Neural progenitor cell (in vitro differentiated cells): ENCODE results near the gene CPNE2. TPM values are rescaled to one million over a fixed set of nuclear protein-coding genes. Genes with fewer than 3 reads are reported as not detected.

Experiments used
- DNase-seq: peaks from one replicate; pipeline ENCODE4 v3.0.0-alpha.2; 2016; ENCODE audit warnings: low spot score
- H2AFZ ChIP-seq: fragments of 200-600 bp; sonication (generic); replicated peaks from 2 replicates; pipeline ENCODE4 v1.6.1; 2016; ENCODE audit warnings: antibody characterized with exemption
- H3F3A ChIP-seq: fragments of 200-600 bp; sonication (generic); 2 replicates; pipeline ENCODE4 v1.6.1; 2016; ENCODE audit warnings: antibody characterized with exemption, low read depth
- H3K27ac ChIP-seq: fragments of 200-600 bp; sonication (generic); 2 replicates; pipeline ENCODE4 v1.5.1; 2016; ENCODE audit warnings: mild to moderate bottlenecking
- H3K27me3 ChIP-seq: fragments of 200-600 bp; sonication (generic); 2 replicates; pipeline ENCODE4 v1.6.1; 2016; ENCODE audit warnings: mild to moderate bottlenecking, moderate library complexity
- H3K36me3 ChIP-seq: fragments of 200-600 bp; sonication (generic); 2 replicates; pipeline ENCODE4 v1.5.1; 2016
- H3K4me1 ChIP-seq: fragments of 200-600 bp; sonication (generic); 2 replicates; pipeline ENCODE4 v1.6.1; 2016; ENCODE audit warnings: mixed run types
- H3K4me2 ChIP-seq: fragments of 200-600 bp; sonication (generic); 2 replicates; pipeline ENCODE4 v1.6.1; 2016
- H3K4me3 ChIP-seq: fragments of 200-600 bp; sonication (generic); 2 replicates; pipeline ENCODE4 v1.5.1; 2016
- H3K79me2 ChIP-seq: fragments of 200-600 bp; sonication (generic); 2 replicates; pipeline ENCODE4 v1.6.1; 2016; ENCODE audit warnings: low read depth
- H3K9ac ChIP-seq: fragments of 200-600 bp; sonication (generic); 2 replicates; pipeline ENCODE4 v1.6.1; 2016
- H3K9me3 ChIP-seq: fragments of 200-600 bp; sonication (generic); 2 replicates; pipeline ENCODE4 v1.5.1; 2016; ENCODE audit warnings: low read depth
- H4K20me1 ChIP-seq: fragments of 200-600 bp; sonication (generic); 2 replicates; pipeline ENCODE4 v1.6.1; 2016; ENCODE audit warnings: low read depth
- H3K27ac Mint-ChIP-seq: 3 replicates; pipeline ENCODE4 v1.8.0; 2021; ENCODE audit warnings: mixed read lengths
- H3K27me3 Mint-ChIP-seq: 2 replicates; pipeline ENCODE4 v1.8.0; 2022; ENCODE audit warnings: low read depth, mild to moderate bottlenecking, inconsistent platforms, moderate library complexity, mixed read lengths; ENCODE audit not compliant: insufficient read depth
- H3K36me3 Mint-ChIP-seq: 3 replicates; pipeline ENCODE4 v1.8.0; 2021; ENCODE audit warnings: mixed read lengths
- H3K4me1 Mint-ChIP-seq: 3 replicates; pipeline ENCODE4 v1.8.0; 2021; ENCODE audit warnings: mixed read lengths
- H3K4me3 Mint-ChIP-seq: 3 replicates; pipeline ENCODE4 v1.8.0; 2021; ENCODE audit warnings: mild to moderate bottlenecking, moderate library complexity, mixed read lengths
- H3K9me3 Mint-ChIP-seq: 3 replicates; pipeline ENCODE4 v1.8.0; 2020; ENCODE audit warnings: mixed read lengths
- EZH2 ChIP-seq: fragments of 200-600 bp; sonication (generic); IDR thresholded peaks from 2 replicates; pipeline ENCODE4 v1.6.1; 2017; ENCODE audit warnings: antibody characterized with exemption, mild to moderate bottlenecking, moderate library complexity
- EZH2phosphoT487 ChIP-seq: fragments of 200-600 bp; sonication (generic); IDR thresholded peaks from 2 replicates; pipeline ENCODE4 v1.6.1; 2017; ENCODE audit warnings: antibody characterized with exemption
- total RNA-seq: library from RNA; depleted of rRNA; stranded (reverse); fragments of >200 nt; gene quantifications from 2 replicates; pipeline ENCODE4 v1.2.3, GENCODE V29; 2015; ENCODE audit warnings: low replicate concordance
- TF ChIP-seq, protein P1 (sequence below): fragments of 200-600 bp; sonication (generic); IDR thresholded peaks from 2 replicates; pipeline ENCODE4 v1.5.1; 2017; ENCODE audit warnings: antibody characterized with exemption, mild to moderate bottlenecking

The CPNE2 gene
- total RNA-seq, 1 donor from 2014 or later, result 19.8 TPM

DNA sequence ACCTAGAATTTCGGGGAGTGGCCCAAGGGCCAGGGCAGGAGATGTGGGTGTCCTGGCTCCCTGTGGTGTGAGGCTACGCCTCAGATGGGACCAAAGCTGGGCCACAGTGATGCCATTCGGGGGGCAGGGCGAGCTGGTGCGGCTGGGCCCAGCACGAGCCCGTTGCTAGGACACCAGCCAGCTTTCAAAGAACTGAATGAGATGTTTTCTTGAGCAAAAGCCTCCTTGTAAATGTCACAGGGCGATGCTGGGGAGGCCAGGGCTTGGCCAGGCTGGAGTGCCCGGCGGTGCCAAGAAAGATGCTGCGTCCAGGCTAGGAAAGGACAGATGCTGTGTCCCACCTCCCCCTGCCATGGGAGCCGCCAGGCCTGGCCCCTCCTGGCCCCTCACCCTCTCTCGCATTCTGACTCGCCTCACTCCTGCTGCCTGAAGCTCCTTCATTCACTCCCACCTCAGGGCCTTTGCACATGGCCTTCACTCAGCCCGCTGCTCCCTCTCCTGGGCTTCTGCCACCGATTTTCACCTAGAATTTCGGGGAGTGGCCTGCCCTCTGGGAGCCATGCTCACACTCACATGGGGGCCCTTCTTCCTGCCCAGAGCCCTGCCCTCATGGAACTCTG lies 39.1 kb downstream of the CPNE2 start:
- H3K36me3 Mint-ChIP-seq, result peaks cover 7% of the 10 kb centered on the region
- H4K20me1 ChIP-seq, result no peaks in the 10 kb centered on the region
- H3K36me3 ChIP-seq, result no peaks in the 10 kb centered on the region
- H3K27ac Mint-ChIP-seq, result peak overlapping the region; percentile 96
- no peak overlapping the region for H3K27ac ChIP-seq
- no peak for TF ChIP-seq EZH2
- no peak for TF ChIP-seq EZH2phosphoT487
- TF ChIP-seq, protein P1, sequence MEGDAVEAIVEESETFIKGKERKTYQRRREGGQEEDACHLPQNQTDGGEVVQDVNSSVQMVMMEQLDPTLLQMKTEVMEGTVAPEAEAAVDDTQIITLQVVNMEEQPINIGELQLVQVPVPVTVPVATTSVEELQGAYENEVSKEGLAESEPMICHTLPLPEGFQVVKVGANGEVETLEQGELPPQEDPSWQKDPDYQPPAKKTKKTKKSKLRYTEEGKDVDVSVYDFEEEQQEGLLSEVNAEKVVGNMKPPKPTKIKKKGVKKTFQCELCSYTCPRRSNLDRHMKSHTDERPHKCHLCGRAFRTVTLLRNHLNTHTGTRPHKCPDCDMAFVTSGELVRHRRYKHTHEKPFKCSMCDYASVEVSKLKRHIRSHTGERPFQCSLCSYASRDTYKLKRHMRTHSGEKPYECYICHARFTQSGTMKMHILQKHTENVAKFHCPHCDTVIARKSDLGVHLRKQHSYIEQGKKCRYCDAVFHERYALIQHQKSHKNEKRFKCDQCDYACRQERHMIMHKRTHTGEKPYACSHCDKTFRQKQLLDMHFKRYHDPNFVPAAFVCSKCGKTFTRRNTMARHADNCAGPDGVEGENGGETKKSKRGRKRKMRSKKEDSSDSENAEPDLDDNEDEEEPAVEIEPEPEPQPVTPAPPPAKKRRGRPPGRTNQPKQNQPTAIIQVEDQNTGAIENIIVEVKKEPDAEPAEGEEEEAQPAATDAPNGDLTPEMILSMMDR, result no peak
- no peak overlapping the region for H3K4me2 ChIP-seq
- no peak overlapping the region for H3K4me3 ChIP-seq
- no peak overlapping the region for H2AFZ ChIP-seq
- no peaks in the 10 kb centered on the region for H3K27me3 ChIP-seq
- H3K4me3 Mint-ChIP-seq, result peak overlapping the region; percentile 62
- peaks cover 2% of the 10 kb centered on the region for H3K27me3 Mint-ChIP-seq
- no peak overlapping the region for H3K9ac ChIP-seq
- no peaks in the 10 kb centered on the region for H3K79me2 ChIP-seq
- peaks cover 17% of the 10 kb centered on the region for H3K4me1 ChIP-seq
- DNase-seq, result no peak
- H3F3A ChIP-seq, result no peaks in the 10 kb centered on the region
- H3K4me1 Mint-ChIP-seq, result peaks cover 53% of the 10 kb centered on the region
- H3K9me3 ChIP-seq, result no peaks in the 10 kb centered on the region
- H3K9me3 Mint-ChIP-seq, result no peaks in the 10 kb centered on the region

DNA sequence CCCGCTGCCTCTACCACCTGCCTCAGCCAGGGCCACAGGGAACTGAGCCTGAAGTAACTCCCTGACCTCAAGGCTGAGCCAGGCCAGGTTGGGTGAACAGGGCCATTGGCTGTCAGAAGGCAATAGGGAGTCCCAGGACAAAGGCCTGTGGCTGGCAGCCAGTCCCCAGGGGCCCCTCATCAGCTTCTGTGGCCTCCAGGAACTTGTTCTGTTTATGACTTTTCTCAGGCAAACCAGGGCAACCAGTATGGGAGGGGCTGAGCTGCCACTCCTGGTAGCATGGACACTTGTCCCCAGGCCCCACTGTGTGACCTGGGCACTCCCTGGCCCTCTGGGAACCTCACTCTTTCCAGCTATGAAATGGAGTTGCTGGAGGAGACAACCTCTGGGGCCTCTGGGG lies 40.1 kb downstream of the CPNE2 start:
- Histone ChIP-seq H3K4me2 (peak overlapping the region; percentile 24), H3K9ac (no peak overlapping the region), H3K4me3 (no peak overlapping the region), H3K27ac (no peak overlapping the region), H3F3A (no peaks in the 10 kb centered on the region), H2AFZ (no peak overlapping the region), H3K9me3 (no peaks in the 10 kb centered on the region), H3K36me3 (no peaks in the 10 kb centered on the region), H3K79me2 (no peaks in the 10 kb centered on the region), H3K4me1 (peaks cover 17% of the 10 kb centered on the region), H3K27me3 (no peaks in the 10 kb centered on the region), H4K20me1 (no peaks in the 10 kb centered on the region)
- DNase-seq, result no peak
- peaks cover 51% of the 10 kb centered on the region for H3K4me1 Mint-ChIP-seq
- TF ChIP-seq EZH2 (no peak), EZH2phosphoT487 (no peak)
- TF ChIP-seq, protein P1, result no peak
- peaks cover 2% of the 10 kb centered on the region for H3K27me3 Mint-ChIP-seq
- peak overlapping the region; percentile 62 for H3K4me3 Mint-ChIP-seq
- H3K27ac Mint-ChIP-seq, result peak overlapping the region; percentile 82
- H3K9me3 Mint-ChIP-seq, result no peaks in the 10 kb centered on the region
- peaks cover 10% of the 10 kb centered on the region for H3K36me3 Mint-ChIP-seq

DNA sequence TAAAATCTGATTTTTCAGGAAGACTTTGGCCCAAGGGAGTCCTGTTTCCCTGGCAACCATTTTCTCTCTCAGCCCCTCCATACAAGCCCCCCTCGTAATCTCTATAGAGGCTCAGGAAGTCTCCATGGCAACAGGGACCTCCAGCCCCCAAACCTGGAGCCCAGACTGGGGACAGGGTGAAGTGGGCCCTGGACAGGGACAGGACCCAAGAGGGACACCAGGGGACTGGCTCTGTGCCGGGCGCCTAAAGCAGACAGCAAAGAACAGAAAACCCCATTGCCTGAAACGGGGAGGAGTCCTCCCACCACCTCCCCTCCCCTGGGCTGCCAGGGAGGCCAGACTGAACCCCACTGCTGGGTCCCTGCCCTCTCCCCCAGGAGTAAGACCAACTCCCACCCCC lies 40.6 kb downstream of the CPNE2 start:
- peak; percentile 49 for DNase-seq
- no peaks in the 10 kb centered on the region for H3K36me3 ChIP-seq
- Mint-ChIP-seq H3K36me3 (peaks cover 10% of the 10 kb centered on the region), H3K27ac (peak overlapping the region; percentile 72), H3K4me1 (peaks cover 51% of the 10 kb centered on the region), H3K27me3 (peaks cover 2% of the 10 kb centered on the region), H3K4me3 (no peak overlapping the region), H3K9me3 (no peaks in the 10 kb centered on the region)
- no peak overlapping the region for H2AFZ ChIP-seq
- no peaks in the 10 kb centered on the region for H3K79me2 ChIP-seq
- H3K9me3 ChIP-seq, result no peaks in the 10 kb centered on the region
- TF ChIP-seq, protein P1, result no peak
- TF ChIP-seq EZH2 (no peak), EZH2phosphoT487 (no peak)
- no peak overlapping the region for H3K9ac ChIP-seq
- H4K20me1 ChIP-seq, result no peaks in the 10 kb centered on the region
- H3K4me1 ChIP-seq, result peaks cover 17% of the 10 kb centered on the region
- peak overlapping the region; percentile 24 for H3K4me2 ChIP-seq
- no peak overlapping the region for H3K27ac ChIP-seq
- H3K4me3 ChIP-seq, result no peak overlapping the region
- H3F3A ChIP-seq, result no peaks in the 10 kb centered on the region
- H3K27me3 ChIP-seq, result no peaks in the 10 kb centered on the region
